GM23248 (cell line): ENCODE measurements around the gene LMO2.

Source experiments
- EZH2 ChIP-seq: fragments of 200-600 bp; sonication (generic); IDR thresholded peaks from 2 replicates; pipeline ENCODE4 v1.6.1; 2018; ENCODE audit warnings: antibody characterized with exemption, mild to moderate bottlenecking; ENCODE audit not compliant: insufficient read depth, poor library complexity, severe bottlenecking
- EZH2phosphoT487 ChIP-seq: fragments of 200-600 bp; sonication (generic); IDR thresholded peaks from 2 replicates; pipeline ENCODE4 v1.6.1; 2018; ENCODE audit warnings: antibody characterized with exemption, moderate library complexity, mild to moderate bottlenecking, low read depth; ENCODE audit not compliant: insufficient read depth

- TF ChIP-seq EZH2 (no peak), EZH2phosphoT487 (no peak)
Observed at GRCh38 chr11:33910296-33910957, 18.6 kb upstream of the LMO2 start.
